ENCODE measurements around the gene ASB5. TPM values are rescaled to one million over a fixed set of nuclear protein-coding genes. Genes with fewer than 3 reads are reported as not detected.

The ASB5 gene
- total and polyA plus RNA-seq, 10 of the 15 experiments (the other 5 are each of a cell fraction or from before 2014, with no cell fraction given), result not detected

- Histone ChIP-seq H3K27ac (ENCODE audit: control insufficient read depth, insufficient read depth) (no peak overlapping the region), H3K27me3 (replicated peaks in 1 of 2; ENCODE audit: control insufficient read depth in 2 of 2, insufficient read depth in 2 of 2, low read length in 1 of 2) (peaks cover 2 to 3% of the 10 kb centered on the region in 2 experiments; a peak in 3 of 4 replicates), H3K36me3 (ENCODE audit: control insufficient read depth in 2 of 2, insufficient read depth in 2 of 2, low read length in 1 of 2) (no peaks in the 10 kb centered on the region), H3K9ac (ENCODE audit: control insufficient read depth, insufficient read depth, low read length) (no peak overlapping the region), H3K79me2 (ENCODE audit: control insufficient read depth, insufficient read depth, low read length) (no peaks in the 10 kb centered on the region), H3K4me1 (ENCODE audit: control insufficient read depth, insufficient read depth, low read length) (no peaks in the 10 kb centered on the region), H2AFZ (ENCODE audit: control insufficient read depth, low read depth, low read length) (no peak overlapping the region), H4K20me1 (ENCODE audit: control insufficient read depth, insufficient read depth) (no peaks in the 10 kb centered on the region), H3K4me3 (no peak overlapping the region), H3K4me2 (ENCODE audit: control insufficient read depth, insufficient read depth) (no peak overlapping the region), H3K9me3 (replicated peaks; ENCODE audit: control insufficient read depth, insufficient read depth, low read length) (no peaks in the 10 kb centered on the region)
- CTCF ChIA-PET, result no interaction called here
- RAD21 ChIA-PET (ENCODE audit: unreplicated experiment), result no interaction called here
- no TSS peak for BruUV-seq (replicated peaks)
- in situ Hi-C loops (cut with MboI) (no loop called here), intact Hi-C loops (cut with micrococcal nuclease; ENCODE audit: unreplicated experiment) (no loop called here)
- WGBS (ENCODE audit: insufficient coverage, insufficient replicate concordance, low lambda C conversion rate, missing lambda C conversion rate), result 55% methylated on average over 3 of the region's 3 CpGs
- FAIRE-seq (no peak), ATAC-seq (no peak), DNase-seq (ENCODE audit: low read depth, low spot score) (no peak)
- SMC1A ChIA-PET (ENCODE audit: uncharacterized antibody, unreplicated experiment), result no interaction called here
- POLR2A ChIA-PET, result no interaction called here
- TF ChIP-seq ATF7 (IDR thresholded peaks at IDR 0.05; ENCODE audit: low read depth) (no peak), CHD4 (IDR thresholded peaks at IDR 0.05) (no peak), STAT1 (conservative IDR thresholded peaks at IDR 0.05) (no peak), E2F8 (IDR thresholded peaks at IDR 0.05; ENCODE audit: low read depth, partially characterized antibody) (no peak), STAT3 (IDR thresholded peaks at IDR 0.05; ENCODE audit: low read depth, low read length) (no peak), HSF1 (IDR thresholded peaks at IDR 0.05; ENCODE audit: low read depth, low read length) (no peak), MTA2 (IDR thresholded peaks at IDR 0.05; ENCODE audit: low read depth) (no peak), LARP7 (IDR thresholded peaks at IDR 0.05) (no peak), ZBTB4 (CRISPR knock-in tag; IDR thresholded peaks at IDR 0.05) (no peak)
Measured at GRCh38 chr4:176271749-176272148, 2.7 kb upstream of the ASB5 start.
